RWPE1 (cell line): ENCODE measurements around the gene TRRAP.

Experiments used
- CTCF ChIA-PET: fragments of 350-600 bp; sonication (Branson Sonifier 250); formaldehyde crosslinking; extraction: SDS; loops from one replicate; lab custom pipeline; 2021; lab: Yijun Ruan, JAX
- POLR2A ChIA-PET: fragments of 400-600 bp; formaldehyde crosslinking; extraction: SDS; loops from one replicate; lab custom pipeline; 2020; ENCODE audit warnings: antibody characterized with exemption; ENCODE audit not compliant: low non-redundant PET; lab: Yijun Ruan, JAX
- DNase-seq: peaks from one replicate; pipeline ENCODE4 v3.0.0; 2012; ENCODE audit warnings: low spot score
- H3K27ac ChIP-seq: fragments of 450-650 bp; 2 replicates; pipeline ENCODE4 v1.5.1; 2017
- TF ChIP-seq, protein P1 (sequence below): fragments of 450-650 bp; conservative IDR thresholded peaks from 2 replicates; pipeline ENCODE4 v1.5.1; 2017; ENCODE audit warnings: low read depth, mild to moderate bottlenecking

Gene TRRAP

GRCh38 chr7:98955992-98956391, 77.7 kb downstream of the TRRAP start:
- CTCF ChIA-PET: no interaction called here
- no peak for DNase-seq
- POLR2A ChIA-PET: no interaction called here
- TF ChIP-seq, protein P1, sequence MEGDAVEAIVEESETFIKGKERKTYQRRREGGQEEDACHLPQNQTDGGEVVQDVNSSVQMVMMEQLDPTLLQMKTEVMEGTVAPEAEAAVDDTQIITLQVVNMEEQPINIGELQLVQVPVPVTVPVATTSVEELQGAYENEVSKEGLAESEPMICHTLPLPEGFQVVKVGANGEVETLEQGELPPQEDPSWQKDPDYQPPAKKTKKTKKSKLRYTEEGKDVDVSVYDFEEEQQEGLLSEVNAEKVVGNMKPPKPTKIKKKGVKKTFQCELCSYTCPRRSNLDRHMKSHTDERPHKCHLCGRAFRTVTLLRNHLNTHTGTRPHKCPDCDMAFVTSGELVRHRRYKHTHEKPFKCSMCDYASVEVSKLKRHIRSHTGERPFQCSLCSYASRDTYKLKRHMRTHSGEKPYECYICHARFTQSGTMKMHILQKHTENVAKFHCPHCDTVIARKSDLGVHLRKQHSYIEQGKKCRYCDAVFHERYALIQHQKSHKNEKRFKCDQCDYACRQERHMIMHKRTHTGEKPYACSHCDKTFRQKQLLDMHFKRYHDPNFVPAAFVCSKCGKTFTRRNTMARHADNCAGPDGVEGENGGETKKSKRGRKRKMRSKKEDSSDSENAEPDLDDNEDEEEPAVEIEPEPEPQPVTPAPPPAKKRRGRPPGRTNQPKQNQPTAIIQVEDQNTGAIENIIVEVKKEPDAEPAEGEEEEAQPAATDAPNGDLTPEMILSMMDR: no peak
- no peak overlapping the region for H3K27ac ChIP-seq

- CTCF ChIA-PET: no interaction called here
- no peak overlapping the region for H3K27ac ChIP-seq
- TF ChIP-seq, protein P1: no peak
- POLR2A ChIA-PET: no interaction called here
- no peak for DNase-seq
Observed at GRCh38 chr7:98956469-98956868, 78.1 kb downstream of the TRRAP start.

GRCh38 chr7:98956937-98957336, 78.6 kb downstream of the TRRAP start:
- TF ChIP-seq, protein P1: no peak
- ChIA-PET CTCF (interaction anchor here (0.7 kb wide), 1 partner anchor 9 kb away, joined by 3 read pairs; no protein-coding TSS in a partner anchor), POLR2A (no interaction called here)

DNA sequence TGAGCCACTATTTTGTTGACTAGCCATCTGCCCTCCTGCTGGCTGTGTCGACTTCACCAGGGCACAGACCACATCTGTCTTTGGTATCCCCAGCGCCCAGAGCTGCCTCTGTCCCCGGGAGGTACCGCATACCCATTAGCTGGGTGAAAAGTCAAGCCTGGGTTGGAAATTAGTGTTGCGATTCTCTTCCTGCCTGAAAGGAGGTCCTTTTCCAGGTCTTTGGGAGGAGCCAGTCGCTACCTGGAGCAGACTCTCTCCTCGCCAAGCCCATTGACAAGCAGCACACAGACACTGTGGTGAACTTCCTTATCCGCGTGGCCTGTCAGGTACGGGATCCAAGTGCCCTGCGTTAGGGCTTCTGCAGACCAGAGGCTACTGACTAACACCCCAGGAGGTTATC, 79.4 kb downstream of the TRRAP start:
- CTCF ChIA-PET: interaction anchor here (0.7 kb wide), 1 partner anchor 10 kb away, joined by 3 read pairs; no protein-coding TSS in a partner anchor
- DNase-seq: no peak
- POLR2A ChIA-PET: no interaction called here
- TF ChIP-seq, protein P1: no peak
- no peak overlapping the region for H3K27ac ChIP-seq

More at GRCh38 chr7:98956937-98957336, 78.6 kb downstream of the TRRAP start:
- no peak overlapping the region for H3K27ac ChIP-seq
- DNase-seq: no peak

- POLR2A ChIA-PET: no interaction called here
- DNase-seq: no peak
- CTCF ChIA-PET: no interaction called here
- TF ChIP-seq, protein P1: no peak
- H3K27ac ChIP-seq: no peak overlapping the region
Observed at GRCh38 chr7:98958968-98959367, 80.6 kb downstream of the TRRAP start.

- DNase-seq: no peak
- POLR2A ChIA-PET: no interaction called here
- H3K27ac ChIP-seq: no peak overlapping the region
- CTCF ChIA-PET: interaction anchor here (0.8 kb wide), 1 partner anchor 56 kb away, joined by 8 read pairs; no protein-coding TSS in a partner anchor
- TF ChIP-seq, protein P1: no peak
Observed at GRCh38 chr7:98963305-98963704, 85.0 kb downstream of the TRRAP start.

DNA sequence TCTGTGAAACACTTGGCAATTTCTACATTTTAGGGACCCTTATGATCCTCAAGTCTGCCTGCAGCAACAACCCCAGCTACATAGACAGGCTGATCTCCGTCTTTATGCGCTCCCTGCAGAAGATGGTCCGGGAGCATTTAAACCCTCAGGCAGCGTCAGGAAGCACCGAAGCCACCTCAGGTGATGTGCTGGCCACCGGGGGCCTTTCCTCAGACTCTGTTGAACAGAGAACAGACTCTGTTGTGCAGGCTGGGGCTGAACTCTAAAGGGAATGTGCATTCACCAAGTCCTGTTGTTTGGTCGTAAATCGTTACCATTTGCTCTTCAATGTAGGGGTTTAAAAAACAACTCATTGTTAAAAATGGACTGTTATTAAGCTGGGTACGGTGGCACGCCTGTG, 86.3 kb downstream of the TRRAP start:
- CTCF ChIA-PET: interaction anchor here (0.7 kb wide), 1 partner anchor 50 kb away, joined by 3 read pairs; no protein-coding TSS in a partner anchor
- no peak overlapping the region for H3K27ac ChIP-seq
- TF ChIP-seq, protein P1: no peak
- POLR2A ChIA-PET: no interaction called here
- no peak for DNase-seq
